WERI-Rb-1 (cell line): ENCODE measurements around the gene MEIS2.

Experiments
- DNase-seq: peaks from one replicate; pipeline ENCODE4 v3.0.0-alpha.2; 2020
- H3K27ac ChIP-seq: fragments of 250-450 bp; sonication (Bioruptor Pico); 2 replicates; pipeline ENCODE4 v1.5.1; 2020; ENCODE audit warnings: mild to moderate bottlenecking, moderate library complexity
- H3K27me3 ChIP-seq: fragments of 250-450 bp; sonication (Bioruptor Pico); 2 replicates; pipeline ENCODE4 v1.5.1; 2021; ENCODE audit warnings: mild to moderate bottlenecking, low read depth, moderate library complexity; ENCODE audit not compliant: insufficient read depth, severe bottlenecking
- H3K36me3 ChIP-seq: fragments of 250-450 bp; sonication (Bioruptor Pico); 2 replicates; pipeline ENCODE4 v1.5.1; 2020; ENCODE audit warnings: mild to moderate bottlenecking, moderate library complexity
- H3K4me3 ChIP-seq: 2 replicates; pipeline ENCODE4 v1.5.1; 2011; ENCODE audit warnings: low read depth, mild to moderate bottlenecking, control low read depth, low read length
- H3K9me3 ChIP-seq: fragments of 250-450 bp; sonication (Bioruptor Pico); 2 replicates; pipeline ENCODE4 v1.5.1; 2021; ENCODE audit warnings: mild to moderate bottlenecking, moderate library complexity; ENCODE audit not compliant: severe bottlenecking
- CTCF ChIP-seq: IDR thresholded peaks from 2 replicates; pipeline ENCODE4 v1.5.1; 2011; ENCODE audit warnings: low read depth, mild to moderate bottlenecking, control low read depth, inconsistent platforms, low read length

The MEIS2 gene

GRCh38 chr15:36960179-36960946 is 140.0 kb downstream of the MEIS2 start:
- H3K27me3 ChIP-seq = no peaks in the 10 kb centered on the region
- H3K4me3 ChIP-seq = no peak overlapping the region
- peaks cover 14% of the 10 kb centered on the region for H3K36me3 ChIP-seq
- no peak for TF ChIP-seq CTCF
- DNase-seq = no peak
- no peaks in the 10 kb centered on the region for H3K9me3 ChIP-seq
- no peak overlapping the region for H3K27ac ChIP-seq

- no peak for TF ChIP-seq CTCF
These were observed 140.6 kb downstream of the MEIS2 start for GRCh38 chr15:36959746-36960145.

GRCh38 chr15:36958606-36959005 is 141.7 kb downstream of the MEIS2 start:
- Histone ChIP-seq H3K36me3 (peaks cover 6% of the 10 kb centered on the region), H3K27me3 (no peaks in the 10 kb centered on the region), H3K9me3 (no peaks in the 10 kb centered on the region), H3K4me3 (no peak overlapping the region), H3K27ac (no peak overlapping the region)
- no peak for TF ChIP-seq CTCF
- DNase-seq = no peak

More at GRCh38 chr15:36959746-36960145, 140.6 kb downstream of the MEIS2 start:
- H3K36me3 ChIP-seq = peaks cover 13% of the 10 kb centered on the region
- no peak for DNase-seq
- no peak overlapping the region for H3K27ac ChIP-seq
- H3K9me3 ChIP-seq = no peaks in the 10 kb centered on the region
- H3K27me3 ChIP-seq = no peaks in the 10 kb centered on the region
- no peak overlapping the region for H3K4me3 ChIP-seq

GRCh38 chr15:36954486-36954885 is 145.9 kb downstream of the MEIS2 start:
- TF ChIP-seq CTCF = no peak
- peaks cover 20% of the 10 kb centered on the region for H3K36me3 ChIP-seq
- H3K27ac ChIP-seq = no peak overlapping the region
- DNase-seq = no peak
- no peak overlapping the region for H3K4me3 ChIP-seq
- no peaks in the 10 kb centered on the region for H3K27me3 ChIP-seq
- H3K9me3 ChIP-seq = no peaks in the 10 kb centered on the region

- TF ChIP-seq CTCF = no peak
- Histone ChIP-seq H3K27ac (no peak overlapping the region), H3K9me3 (no peaks in the 10 kb centered on the region), H3K4me3 (no peak overlapping the region), H3K27me3 (no peaks in the 10 kb centered on the region), H3K36me3 (peaks cover 32% of the 10 kb centered on the region)
- no peak for DNase-seq
These were observed 147.0 kb downstream of the MEIS2 start for GRCh38 chr15:36953346-36953745.

GRCh38 chr15:36951731-36952247 is 148.6 kb downstream of the MEIS2 start:
- Histone ChIP-seq H3K27ac (no peak overlapping the region), H3K4me3 (no peak overlapping the region), H3K36me3 (peaks cover 47% of the 10 kb centered on the region), H3K27me3 (no peaks in the 10 kb centered on the region), H3K9me3 (no peaks in the 10 kb centered on the region)
- no peak for DNase-seq
- TF ChIP-seq CTCF = no peak
